H9 (cell line): Measurements from ENCODE around the gene TEKT5. TPM values are rescaled to one million over a fixed set of nuclear protein-coding genes. Genes with fewer than 3 reads are reported as not detected.

Experiments
- DNase-seq: peaks from one replicate; pipeline ENCODE4 v3.0.0-alpha.2; 2017
- H2AFZ ChIP-seq: one replicate; pipeline ENCODE4 v1.6.1; 2013; ENCODE audit warnings: mild to moderate bottlenecking, low read length, control low read depth, moderate library complexity
- H2AK5ac ChIP-seq: 2 replicates; pipeline ENCODE4 v1.6.1; 2013; ENCODE audit warnings: low read length, control low read depth, mixed read lengths; ENCODE audit not compliant: insufficient read length
- H2BK120ac ChIP-seq: one replicate; pipeline ENCODE4 v1.6.1; 2013; ENCODE audit warnings: low read depth, mild to moderate bottlenecking, low read length, control low read depth, inconsistent platforms; ENCODE audit not compliant: poor library complexity, severe bottlenecking
- H2BK12ac ChIP-seq: 2 replicates; pipeline ENCODE4 v1.6.1; 2013; ENCODE audit warnings: low read length, control low read depth, mixed read lengths, low read depth; ENCODE audit not compliant: insufficient read length
- H2BK15ac ChIP-seq: 2 replicates; pipeline ENCODE4 v1.6.1; 2013; ENCODE audit warnings: low read depth, low read length, control low read depth
- H2BK20ac ChIP-seq: one replicate; pipeline ENCODE4 v1.6.1; 2013; ENCODE audit warnings: low read depth, mild to moderate bottlenecking, low read length, control low read depth, inconsistent platforms; ENCODE audit not compliant: poor library complexity, severe bottlenecking
- H2BK5ac ChIP-seq: 2 replicates; pipeline ENCODE4 v1.6.1; 2013; ENCODE audit warnings: low read length, control low read depth, mixed read lengths; ENCODE audit not compliant: insufficient read length
- H3K14ac ChIP-seq: 2 replicates; pipeline ENCODE4 v1.6.1; 2013; ENCODE audit warnings: low read length, control low read depth; ENCODE audit not compliant: insufficient read depth
- H3K18ac ChIP-seq: 2 replicates; pipeline ENCODE4 v1.6.1; 2013; ENCODE audit warnings: low read depth, mild to moderate bottlenecking, mixed read lengths, low read length, control low read depth; ENCODE audit not compliant: insufficient read length
- H3K23ac ChIP-seq: 2 replicates; pipeline ENCODE4 v1.6.1; 2013; ENCODE audit warnings: low read length, control low read depth, mixed read lengths, low read depth; ENCODE audit not compliant: insufficient read length
- H3K23me2 ChIP-seq: 2 replicates; pipeline ENCODE4 v1.6.1; 2013; ENCODE audit warnings: low read depth, mild to moderate bottlenecking, mixed read lengths, low read length, control low read depth; ENCODE audit not compliant: insufficient read length, poor library complexity, severe bottlenecking
- H3K27ac ChIP-seq: 2 replicates; pipeline ENCODE4 v1.5.1; 2013; ENCODE audit warnings: low read length, control low read depth, mixed read lengths, low read depth; ENCODE audit not compliant: insufficient read length
- H3K27me3 ChIP-seq: 2 replicates; pipeline ENCODE4 v1.6.1; 2013; ENCODE audit warnings: low read length, control low read depth, inconsistent platforms; ENCODE audit not compliant: insufficient read depth
- H3K4ac ChIP-seq: 2 replicates; pipeline ENCODE4 v1.6.1; 2013; ENCODE audit warnings: low read depth, mild to moderate bottlenecking, control low read depth, inconsistent platforms, low read length, moderate library complexity
- H3K4me1 ChIP-seq: 2 replicates; pipeline ENCODE4 v1.6.1; 2013; ENCODE audit warnings: low read length, control low read depth, inconsistent platforms; ENCODE audit not compliant: insufficient read depth
- H3K4me2 ChIP-seq: 2 replicates; pipeline ENCODE4 v1.6.1; 2013; ENCODE audit warnings: low read length, control low read depth, mixed read lengths; ENCODE audit not compliant: insufficient read length, insufficient read depth
- H3K56ac ChIP-seq: 2 replicates; pipeline ENCODE4 v1.6.1; 2013; ENCODE audit warnings: low read depth, mild to moderate bottlenecking, mixed read lengths, low read length, control low read depth; ENCODE audit not compliant: insufficient read length
- H3K79me1 ChIP-seq: 2 replicates; pipeline ENCODE4 v1.6.1; 2013; ENCODE audit warnings: low read depth, mild to moderate bottlenecking, moderate library complexity, low read length, control low read depth, inconsistent platforms; ENCODE audit not compliant: insufficient read depth, poor library complexity, severe bottlenecking
- H3K79me2 ChIP-seq: 2 replicates; pipeline ENCODE4 v1.6.1; 2013; ENCODE audit warnings: low read length, control low read depth, inconsistent platforms; ENCODE audit not compliant: insufficient read depth
- H3K9ac ChIP-seq: 2 replicates; pipeline ENCODE4 v1.6.1; 2013; ENCODE audit warnings: low read length, control low read depth, mixed read lengths; ENCODE audit not compliant: insufficient read length; ENCODE audit errors: extremely low read depth
- H3K9me3 ChIP-seq: one replicate; pipeline ENCODE4 v1.6.1; 2013; ENCODE audit warnings: low read depth, low read length, inconsistent platforms; ENCODE audit not compliant: control insufficient read depth
- H3T11ph ChIP-seq: one replicate; pipeline ENCODE4 v1.6.1; 2013; ENCODE audit warnings: mild to moderate bottlenecking, low read length, control low read depth, inconsistent platforms
- H4K20me1 ChIP-seq: one replicate; pipeline ENCODE4 v1.6.1; 2013; ENCODE audit not compliant: control insufficient read depth, insufficient read length, insufficient read depth
- H4K5ac ChIP-seq: 2 replicates; pipeline ENCODE4 v1.6.1; 2013; ENCODE audit warnings: low read depth, mild to moderate bottlenecking, mixed read lengths, low read length, control low read depth; ENCODE audit not compliant: insufficient read length
- H4K8ac ChIP-seq: replicated peaks from 2 replicates; pipeline ENCODE4 v1.6.1; 2013; ENCODE audit warnings: low read length, control low read depth, mixed read lengths, low read depth; ENCODE audit not compliant: insufficient read length
- H4K91ac ChIP-seq: 2 replicates; pipeline ENCODE4 v1.6.1; 2013; ENCODE audit warnings: low read depth, mild to moderate bottlenecking, moderate library complexity, mixed read lengths, low read length, control low read depth; ENCODE audit not compliant: insufficient read length
- H3K27ac Mint-ChIP-seq, 3 experiments: 2 replicates in 2 of 3; 3 replicates in 1 of 3; pipeline ENCODE4 v1.8.0; 2020 to 2021; ENCODE audit warnings: mixed read lengths in 3 of 3, mild to moderate bottlenecking in 1 of 3, moderate library complexity in 1 of 3
- H3K27me3 Mint-ChIP-seq: 2 replicates; pipeline ENCODE4 v1.8.0; 2021; ENCODE audit warnings: low read depth, mild to moderate bottlenecking, moderate library complexity, mixed read lengths
- H3K36me3 Mint-ChIP-seq, 3 experiments: 2 replicates in 2 of 3; 3 replicates in 1 of 3; pipeline ENCODE4 v1.8.0; 2020 to 2021; ENCODE audit warnings: low read depth in 3 of 3, mixed read lengths in 3 of 3; ENCODE audit not compliant: insufficient read depth in 1 of 3
- H3K4me1 Mint-ChIP-seq, 2 experiments: 2 replicates each; pipeline ENCODE4 v1.8.0; 2020; ENCODE audit warnings: mixed read lengths in 2 of 2
- H3K4me3 Mint-ChIP-seq, 2 experiments: 2 replicates in 1 of 2; 3 replicates in 1 of 2; pipeline ENCODE4 v1.8.0; 2020 to 2021; ENCODE audit warnings: mild to moderate bottlenecking in 2 of 2, mixed read lengths in 2 of 2, moderate library complexity in 1 of 2
- H3K9me3 Mint-ChIP-seq, 2 experiments: 2 replicates in 1 of 2; 3 replicates in 1 of 2; pipeline ENCODE4 v1.8.0; 2020; ENCODE audit warnings: mild to moderate bottlenecking in 2 of 2, mixed read lengths in 2 of 2, moderate library complexity in 1 of 2
- WGBS: extraction: QIAGEN DNeasy Blood & Tissue Kit; methylation state at CpG from one replicate; pipeline ENCODE4 v1.1.7; 2013; ENCODE audit warnings: missing lambda C conversion rate, low lambda C conversion rate, mixed read lengths; ENCODE audit not compliant: insufficient read length; ENCODE audit errors: extremely low coverage; 5-methylcytosine and 5-hydroxymethylcytosine counted together
- total RNA-seq: library from RNA; stranded (reverse); gene quantifications from 2 replicates; pipeline ENCODE4 v1.2.1, GENCODE V29; 2021
- TF ChIP-seq, protein P1 (sequence below): fragments of 200-600 bp; sonication (generic); conservative IDR thresholded peaks from 3 replicates; pipeline ENCODE4 v1.8.0; 2021; ENCODE audit warnings: antibody characterized with exemption, mild to moderate bottlenecking

Gene TEKT5
- total RNA-seq, 1 experiment from 2014 or later: 0.31 TPM

DNA sequence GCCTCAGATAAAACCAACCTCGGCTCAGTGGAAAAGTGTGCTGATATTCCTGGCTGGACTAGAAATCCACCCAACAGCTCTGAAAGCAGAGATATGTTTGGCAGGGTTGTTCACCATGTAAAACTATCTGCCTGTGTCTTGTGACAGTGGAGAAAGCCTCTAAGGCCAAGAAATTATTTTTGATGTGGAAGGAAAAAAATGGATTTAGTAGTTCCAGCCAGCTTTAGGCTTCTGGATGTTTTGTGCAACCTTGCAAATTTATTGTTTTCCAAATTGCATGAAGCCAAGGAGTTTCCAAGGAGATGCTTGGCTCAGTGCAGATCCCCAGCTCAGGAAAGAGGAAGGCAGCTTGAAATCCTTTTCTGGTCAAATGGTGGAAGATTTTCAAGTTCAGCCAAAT, 31.6 kb downstream of the TEKT5 start:
- H2AFZ ChIP-seq: no peak overlapping the region
- no peak overlapping the region for H2BK120ac ChIP-seq
- no peak for DNase-seq
- no peak overlapping the region for H2BK5ac ChIP-seq
- H3K4me1 ChIP-seq: no peaks in the 10 kb centered on the region; the same call in 1 of the 2 replicates
- no peaks in the 10 kb centered on the region for H3K9me3 ChIP-seq
- peaks cover 10% of the 10 kb centered on the region for H3K27me3 Mint-ChIP-seq
- no peak overlapping the region for H3K27ac ChIP-seq
- no peaks in the 10 kb centered on the region for H4K20me1 ChIP-seq
- H3K23me2 ChIP-seq: no peaks in the 10 kb centered on the region
- H3K4me2 ChIP-seq: no peak overlapping the region
- H3K27ac Mint-ChIP-seq: no peak overlapping the region
- no peak overlapping the region for H3K14ac ChIP-seq
- TF ChIP-seq, protein P1, sequence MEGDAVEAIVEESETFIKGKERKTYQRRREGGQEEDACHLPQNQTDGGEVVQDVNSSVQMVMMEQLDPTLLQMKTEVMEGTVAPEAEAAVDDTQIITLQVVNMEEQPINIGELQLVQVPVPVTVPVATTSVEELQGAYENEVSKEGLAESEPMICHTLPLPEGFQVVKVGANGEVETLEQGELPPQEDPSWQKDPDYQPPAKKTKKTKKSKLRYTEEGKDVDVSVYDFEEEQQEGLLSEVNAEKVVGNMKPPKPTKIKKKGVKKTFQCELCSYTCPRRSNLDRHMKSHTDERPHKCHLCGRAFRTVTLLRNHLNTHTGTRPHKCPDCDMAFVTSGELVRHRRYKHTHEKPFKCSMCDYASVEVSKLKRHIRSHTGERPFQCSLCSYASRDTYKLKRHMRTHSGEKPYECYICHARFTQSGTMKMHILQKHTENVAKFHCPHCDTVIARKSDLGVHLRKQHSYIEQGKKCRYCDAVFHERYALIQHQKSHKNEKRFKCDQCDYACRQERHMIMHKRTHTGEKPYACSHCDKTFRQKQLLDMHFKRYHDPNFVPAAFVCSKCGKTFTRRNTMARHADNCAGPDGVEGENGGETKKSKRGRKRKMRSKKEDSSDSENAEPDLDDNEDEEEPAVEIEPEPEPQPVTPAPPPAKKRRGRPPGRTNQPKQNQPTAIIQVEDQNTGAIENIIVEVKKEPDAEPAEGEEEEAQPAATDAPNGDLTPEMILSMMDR: no peak
- no peak overlapping the region for H2BK20ac ChIP-seq
- no peak overlapping the region for H3K23ac ChIP-seq
- no peaks in the 10 kb centered on the region for H3K27me3 ChIP-seq
- H3T11ph ChIP-seq: no peak overlapping the region
- H3K56ac ChIP-seq: no peak overlapping the region
- H3K36me3 Mint-ChIP-seq: peaks cover 5 to 12% (median 8%) of the 10 kb centered on the region in 3 experiments
- H2AK5ac ChIP-seq: no peak overlapping the region
- WGBS: no CpG with 5 or more reads among the region's 1 CpG
- H3K79me1 ChIP-seq: no peaks in the 10 kb centered on the region
- H4K91ac ChIP-seq: no peak overlapping the region
- no peak overlapping the region for H2BK15ac ChIP-seq
- no peak overlapping the region for H3K4ac ChIP-seq
- peaks cover 16 to 18% of the 10 kb centered on the region in 2 experiments for H3K9me3 Mint-ChIP-seq
- H3K4me3 Mint-ChIP-seq: no peak overlapping the region
- no peaks in the 10 kb centered on the region for H3K79me2 ChIP-seq
- no peak overlapping the region for H4K5ac ChIP-seq
- peaks cover 10 to 26% of the 10 kb centered on the region in 2 experiments for H3K4me1 Mint-ChIP-seq
- no peak overlapping the region for H3K18ac ChIP-seq
- H4K8ac ChIP-seq: no peak overlapping the region
- no peak overlapping the region for H3K9ac ChIP-seq
- no peak overlapping the region for H2BK12ac ChIP-seq
